GM08714 (cell line): Measurements from ENCODE around the gene PRDM16.
"Not testable (repeated sequence)": the region's sequence is repeated elsewhere in the genome, so short reads cannot be mapped to it uniquely, and the experiment has no call there.

Experiments
- H3K4me3 ChIP-seq: fragments of 200-500 bp; sonication (Bioruptor generic); 2 replicates; pipeline ENCODE4 v1.5.1; 2014; ENCODE audit warnings: mild to moderate bottlenecking, low read length, inconsistent platforms
- ZNF274 ChIP-seq: IDR thresholded peaks from 2 replicates; pipeline ENCODE4 v1.6.1; 2012; ENCODE audit warnings: mild to moderate bottlenecking, low read depth, low read length

PRDM16 gene

GRCh38 chr1:3237994-3238702 lies 169.1 kb downstream of the PRDM16 start:
- TF ChIP-seq ZNF274 = no peak

GRCh38 chr1:3238703-3239278 lies 169.8 kb downstream of the PRDM16 start:
- TF ChIP-seq ZNF274 = no peak
- H3K4me3 ChIP-seq = no peak overlapping the region

More at GRCh38 chr1:3237994-3238702, 169.1 kb downstream of the PRDM16 start:
- H3K4me3 ChIP-seq = no peak overlapping the region

GRCh38 chr1:3239991-3240390 lies 171.0 kb downstream of the PRDM16 start:
- H3K4me3 ChIP-seq = not testable (repeated sequence)

- H3K4me3 ChIP-seq = no peak overlapping the region
- TF ChIP-seq ZNF274 = no peak
These were observed 171.7 kb downstream of the PRDM16 start for GRCh38 chr1:3240524-3241235.

GRCh38 chr1:3241236-3241550 lies 172.2 kb downstream of the PRDM16 start:
- no peak for TF ChIP-seq ZNF274
- no peak overlapping the region for H3K4me3 ChIP-seq

GRCh38 chr1:3241673-3242407 lies 172.8 kb downstream of the PRDM16 start:
- H3K4me3 ChIP-seq = no peak overlapping the region
- TF ChIP-seq ZNF274 = no peak

- no peak overlapping the region for H3K4me3 ChIP-seq
- TF ChIP-seq ZNF274 = no peak
These were observed 173.6 kb downstream of the PRDM16 start for GRCh38 chr1:3242408-3243260.

- H3K4me3 ChIP-seq = no peak overlapping the region
- TF ChIP-seq ZNF274 = no peak
These were observed 174.3 kb downstream of the PRDM16 start for GRCh38 chr1:3243304-3243703.

- TF ChIP-seq ZNF274 = no peak
These were observed 175.3 kb downstream of the PRDM16 start for GRCh38 chr1:3244025-3244926.

GRCh38 chr1:3244927-3245315 lies 175.9 kb downstream of the PRDM16 start:
- TF ChIP-seq ZNF274 = no peak
- no peak overlapping the region for H3K4me3 ChIP-seq

More at GRCh38 chr1:3244025-3244926, 175.3 kb downstream of the PRDM16 start:
- no peak overlapping the region for H3K4me3 ChIP-seq

GRCh38 chr1:3245344-3245743 lies 176.3 kb downstream of the PRDM16 start:
- H3K4me3 ChIP-seq = no peak overlapping the region
- no peak for TF ChIP-seq ZNF274

GRCh38 chr1:3245768-3246167 lies 176.8 kb downstream of the PRDM16 start:
- H3K4me3 ChIP-seq = no peak overlapping the region
- TF ChIP-seq ZNF274 = no peak

GRCh38 chr1:3246251-3246650 lies 177.2 kb downstream of the PRDM16 start:
- no peak for TF ChIP-seq ZNF274
- no peak overlapping the region for H3K4me3 ChIP-seq
